Endothelial cell of hepatic sinusoid (primary cell): ENCODE measurements around the gene TK1.

ENCODE experiments used
- in situ Hi-C: cut with HindIII; loops from 2 replicates; pipeline ENCODE4 v1.10.0; 2017; ENCODE audit warnings: low sequenced_read_pairs

The TK1 gene

DNA sequence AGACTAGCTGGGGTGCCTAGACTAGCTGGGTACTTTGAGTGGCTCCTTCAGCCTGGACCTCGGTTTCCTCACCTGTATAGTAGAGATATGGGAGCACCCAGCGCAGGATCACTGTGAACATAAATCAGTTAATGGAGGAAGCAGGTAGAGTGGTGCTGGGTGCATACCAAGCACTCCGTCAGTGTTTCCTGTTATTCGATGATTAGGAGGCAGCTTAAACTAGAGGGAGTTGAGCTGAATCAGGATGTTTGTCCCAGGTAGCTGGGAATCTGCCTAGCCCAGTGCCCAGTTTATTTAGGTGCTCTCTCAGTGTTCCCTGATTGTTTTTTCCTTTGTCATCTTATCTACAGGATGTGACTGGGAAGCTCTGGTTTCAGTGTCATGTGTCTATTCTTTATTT, 36.2 kb upstream of the TK1 start:
- in situ Hi-C loops = no loop called here

DNA sequence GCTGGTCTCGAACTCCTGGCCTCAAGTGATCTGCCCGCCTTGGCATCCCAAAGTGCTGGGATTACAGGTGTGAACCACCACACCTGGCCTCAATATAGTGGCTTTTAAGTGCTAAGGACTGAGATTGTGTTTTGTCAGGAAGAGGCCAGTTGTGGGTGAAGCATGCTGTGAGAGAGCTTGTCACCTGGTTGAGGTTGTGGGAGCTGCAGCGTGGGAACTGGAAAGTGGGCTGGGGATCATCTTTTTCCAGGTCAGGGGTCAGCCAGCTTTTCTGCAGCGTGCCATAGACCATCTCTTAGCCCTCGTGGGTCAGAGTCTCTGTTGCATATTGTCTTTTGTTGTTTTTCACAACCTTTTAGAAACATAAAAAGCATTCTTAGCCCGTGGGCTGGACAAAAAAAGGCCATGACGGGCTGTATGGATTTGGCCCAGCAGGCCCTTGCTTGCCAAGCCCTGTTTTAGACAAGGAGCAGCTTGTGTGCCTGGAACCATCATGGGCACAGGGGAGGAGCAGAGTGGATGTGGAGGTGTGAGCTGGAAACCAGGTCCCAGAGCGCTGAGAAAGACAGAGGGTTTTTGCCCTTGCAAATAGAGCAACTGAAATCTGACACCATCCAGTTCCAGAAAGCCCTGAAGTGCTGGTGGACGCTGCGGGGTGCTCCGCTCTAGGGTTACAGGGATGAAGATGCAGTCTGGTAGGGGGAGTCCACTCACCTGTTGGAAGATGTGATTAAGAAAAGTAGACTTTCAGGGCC, 32.7 kb upstream of the TK1 start:
- in situ Hi-C loops = no loop called here

GRCh38 chr17:78214706-78215061, 27.8 kb upstream of the TK1 start:
- in situ Hi-C loops = no loop called here

- in situ Hi-C loops = no loop called here
Observed at GRCh38 chr17:78214016-78214705, 27.3 kb upstream of the TK1 start, which contains the start of gene BIRC5. BIRC5 (plus strand) TSS chr17:78214253; CDS start chr17:78214317, 64 bp downstream.

GRCh38 chr17:78211032-78211431, 24.2 kb upstream of the TK1 start:
- in situ Hi-C loops = no loop called here

DNA sequence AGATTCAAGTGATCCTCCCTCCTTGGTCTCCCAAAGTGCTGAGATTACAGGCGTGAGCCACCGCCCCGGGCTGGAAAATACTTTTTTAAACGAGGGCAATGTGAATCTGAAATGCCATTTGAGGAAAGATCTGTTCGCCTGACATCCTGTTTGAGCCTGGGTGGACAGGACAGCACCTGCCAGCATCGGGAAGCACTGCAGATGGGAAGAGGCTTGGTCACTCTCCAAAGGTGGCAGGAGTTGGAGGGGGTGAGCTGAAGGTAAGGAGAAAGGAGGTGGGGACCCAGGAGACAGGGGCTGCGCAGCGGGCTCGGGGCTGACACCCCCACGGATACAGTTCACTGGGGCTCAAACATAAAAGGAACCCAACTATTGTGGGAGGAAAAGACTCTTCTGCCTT, 23.3 kb upstream of the TK1 start:
- in situ Hi-C loops = no loop called here

GRCh38 chr17:78208486-78208885, 21.6 kb upstream of the TK1 start:
- in situ Hi-C loops = no loop called here

GRCh38 chr17:78206298-78206697, 19.4 kb upstream of the TK1 start:
- in situ Hi-C loops = no loop called here

GRCh38 chr17:78205124-78205775, 18.4 kb upstream of the TK1 start:
- in situ Hi-C loops = no loop called here

- in situ Hi-C loops = no loop called here
Observed at GRCh38 chr17:78204387-78205123, 17.7 kb upstream of the TK1 start.

DNA sequence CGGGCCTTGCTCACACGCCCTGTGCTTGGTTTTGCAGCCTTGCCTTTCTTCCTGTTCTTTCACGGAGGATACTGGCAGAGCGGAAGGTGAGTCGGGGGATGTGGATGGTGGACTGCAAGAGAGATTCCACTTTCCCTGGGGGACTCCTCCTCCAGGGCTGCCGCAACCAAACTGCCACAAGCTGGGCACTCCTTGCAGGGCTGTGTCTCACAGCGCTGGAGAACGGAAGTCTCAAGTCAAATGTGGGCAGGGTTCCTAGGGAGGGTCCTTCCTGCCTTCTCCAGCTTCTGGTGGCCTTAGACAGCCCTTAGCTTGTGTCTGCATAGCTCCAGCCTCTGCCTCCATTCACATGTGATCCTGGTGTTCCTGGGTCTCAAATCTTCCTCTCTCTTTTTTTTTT, 15.8 kb upstream of the TK1 start:
- in situ Hi-C loops = no loop called here

DNA sequence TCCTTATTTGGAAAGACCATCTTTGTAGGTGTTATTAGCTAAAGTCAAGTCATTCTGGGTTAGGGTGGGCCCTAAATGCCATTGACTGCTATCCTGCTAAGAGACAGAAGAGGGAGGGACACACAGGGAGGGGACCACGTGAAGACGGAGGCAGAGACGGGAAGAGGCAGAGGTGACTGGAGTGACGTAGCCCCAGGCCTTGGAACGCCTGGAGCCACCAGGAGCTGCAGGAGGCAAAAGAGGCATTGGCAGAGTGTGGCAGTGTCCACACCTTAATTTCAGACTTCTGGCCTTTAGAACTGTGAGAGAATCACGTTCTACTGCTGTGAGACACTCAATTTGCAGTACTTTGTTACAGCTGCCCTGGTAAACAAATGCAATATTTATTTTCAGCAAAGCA, 13.6 kb upstream of the TK1 start:
- in situ Hi-C loops = no loop called here

GRCh38 chr17:78197147-78197832, 10.4 kb upstream of the TK1 start:
- in situ Hi-C loops = loop anchor here (5.0 kb wide), 1 partner anchor 55 kb away; no protein-coding TSS in a partner anchor

- in situ Hi-C loops = loop anchor here (5.0 kb wide), 1 partner anchor 54 kb away; no protein-coding TSS in a partner anchor
Observed at GRCh38 chr17:78196716-78197115, 9.9 kb upstream of the TK1 start.

DNA sequence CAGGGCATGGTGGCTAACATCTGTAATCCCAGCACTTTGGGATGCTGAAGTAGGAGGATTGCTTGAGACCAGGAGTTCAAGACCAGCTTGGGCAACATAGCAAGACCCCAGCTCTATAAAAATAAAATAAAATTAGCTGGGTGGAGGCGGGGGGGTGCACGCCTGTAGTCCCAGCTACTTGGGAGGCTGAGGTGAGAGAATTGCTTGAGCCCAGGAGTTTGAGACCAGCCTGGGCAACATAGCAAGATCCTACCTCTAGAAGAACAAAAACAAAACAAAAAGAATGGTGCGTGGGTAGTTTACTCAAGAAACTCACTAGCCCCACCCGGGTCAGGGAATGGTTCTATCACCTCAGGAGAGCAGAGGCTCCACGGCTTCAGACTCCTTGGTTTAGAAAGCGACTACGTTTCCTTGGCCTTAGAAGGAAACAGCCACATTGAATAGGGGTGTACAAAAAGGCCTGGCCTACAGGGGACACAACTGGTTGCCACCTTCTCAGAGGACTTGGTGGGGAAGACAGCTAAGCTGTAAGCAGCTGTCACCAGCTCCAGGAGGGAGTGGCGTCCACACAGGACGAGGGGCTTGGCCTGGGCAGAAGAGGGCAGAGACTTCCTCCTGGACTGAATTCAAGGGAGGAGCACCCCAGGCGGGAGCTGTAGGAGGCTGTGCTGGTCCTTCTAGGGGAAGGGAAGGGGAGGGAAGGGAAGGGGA, 716 bp downstream of the TK1 start:
- in situ Hi-C loops = loop anchor here (5.0 kb wide), 1 partner anchor 156 kb away; no protein-coding TSS in a partner anchor

- in situ Hi-C loops = loop anchor here (5.0 kb wide), 1 partner anchor 157 kb away; no protein-coding TSS in a partner anchor
Observed at GRCh38 chr17:78184868-78185267, 2.0 kb downstream of the TK1 start.

- in situ Hi-C loops = no loop called here
Observed at GRCh38 chr17:78184351-78184750, 2.5 kb downstream of the TK1 start.

- in situ Hi-C loops = no loop called here
Observed at GRCh38 chr17:78183916-78184315, 2.9 kb downstream of the TK1 start.

- in situ Hi-C loops = no loop called here
Observed at GRCh38 chr17:78182504-78182903, 4.3 kb downstream of the TK1 start.

- in situ Hi-C loops = no loop called here
Observed at GRCh38 chr17:78180508-78180907, 6.3 kb downstream of the TK1 start.
